Measurements from ENCODE around the gene UTP18. TPM values are rescaled to one million over a fixed set of nuclear protein-coding genes. Genes with fewer than 3 reads are reported as not detected.

Gene UTP18
- total and polyA plus RNA-seq, 2 of the 13 experiments (the other 11 are each of a cell fraction or from before 2014, with no cell fraction given): 35.2 to 104 TPM

- TF ChIP-seq ZNF737 (CRISPR knock-in tag; IDR thresholded peaks at IDR 0.05; ENCODE audit: borderline replicate concordance): no peak
- no peak for TF ChIP-seq ZSCAN30 (CRISPR knock-in tag; IDR thresholded peaks at IDR 0.05)
- TF ChIP-seq ZNF788 (CRISPR knock-in tag; IDR thresholded peaks at IDR 0.05; ENCODE audit: borderline replicate concordance): peak; percentile 50; the same call in 1 of the 2 replicates
- peak; percentile 45 for TF ChIP-seq ISL2 (CRISPR knock-in tag; IDR thresholded peaks at IDR 0.05)
- no peak for TF ChIP-seq PLRG1 (conservative IDR thresholded peaks at IDR 0.05)
- TF ChIP-seq HDAC1 (CRISPR knock-in tag; IDR thresholded peaks at IDR 0.05): no peak
- no peak for TF ChIP-seq ZNF30 (CRISPR knock-in tag; IDR thresholded peaks at IDR 0.05)
- TF ChIP-seq DBP (CRISPR knock-in tag; IDR thresholded peaks at IDR 0.05; ENCODE audit: not compliant biosample characterization): no peak
- no peak for TF ChIP-seq JUN (CRISPR knock-in tag; IDR thresholded peaks at IDR 0.05)
- no peak for TF ChIP-seq SIX4 (CRISPR knock-in tag; IDR thresholded peaks at IDR 0.05)
- no peak for TF ChIP-seq ZFP36 (IDR thresholded peaks at IDR 0.05; ENCODE audit: borderline replicate concordance, low read depth, low read length, partially characterized antibody)
- TF ChIP-seq CC2D1A (CRISPR knock-in tag; IDR thresholded peaks at IDR 0.05): no peak
- TF ChIP-seq FOXA3 (CRISPR knock-in tag; IDR thresholded peaks at IDR 0.05): peak; percentile 31; the same call in 1 of the 2 replicates
- no peak for TF ChIP-seq ZFP62 (CRISPR knock-in tag; IDR thresholded peaks at IDR 0.05)
- TF ChIP-seq ZNF230 (CRISPR knock-in tag; IDR thresholded peaks at IDR 0.05): no peak
- no peak for TF ChIP-seq RNF219 (CRISPR knock-in tag; IDR thresholded peaks at IDR 0.05)
- TF ChIP-seq POLR2AphosphoS5 (IDR thresholded peaks at IDR 0.05; ENCODE audit: low read depth, low read length): peak; percentile 31
- no peak for TF ChIP-seq PRPF4 (IDR thresholded peaks at IDR 0.05; ENCODE audit: low read depth, low read length, poor library complexity, severe bottlenecking)
- TF ChIP-seq KIAA2018 (CRISPR knock-in tag; IDR thresholded peaks at IDR 0.05; ENCODE audit: borderline replicate concordance): 0 out of 2 replicates have a peak, but pooled peaks have one; percentile 20
- TF ChIP-seq KLF13 (CRISPR knock-in tag; IDR thresholded peaks at IDR 0.05): no peak
Measured at GRCh38 chr17:51259564-51260236, 646 bp upstream of the UTP18 start, which contains the start of gene MBTD1 (continued).

Measured in HepG2 (cell line).